Esophagus squamous epithelium (tissue), 5 donors: ENCODE measurements around the gene GRK7. TPM values are rescaled to one million over a fixed set of nuclear protein-coding genes. Genes with fewer than 3 reads are reported as not detected.
"Not testable (repeated sequence)": the region's sequence is repeated elsewhere in the genome, so short reads cannot be mapped to it uniquely, and the experiment has no call there.

Source experiments
- DNase-seq: peaks from one replicate; lab custom pipeline; 2025; lab: John Stamatoyannopoulos, UW
- H3K27ac ChIP-seq, 4 donors: fragments of 200-600 bp; sonication (generic); one replicate each; pipeline ENCODE4 v1.5.1; 2016 to 2019; ENCODE audit warnings: mild to moderate bottlenecking in 1 of 4
- H3K27me3 ChIP-seq, 4 donors: fragments of 200-600 bp; sonication (generic); 1 replicate in 3 of 4; 2 replicates in 1 of 4; pipeline versions ENCODE4 v1.5.1 to v1.6.0; 2017 to 2021; ENCODE audit warnings: antibody characterized with exemption in 1 of 4
- H3K36me3 ChIP-seq, 3 donors: fragments of 200-600 bp; sonication (generic); one replicate each; pipeline ENCODE4 v1.5.1; 2016 to 2019
- H3K4me1 ChIP-seq, 3 donors: fragments of 200-600 bp; sonication (generic); one replicate each; pipeline ENCODE4 v1.5.1; 2017 to 2019
- H3K4me3 ChIP-seq, 4 donors: fragments of 200-600 bp; sonication (generic); 1 replicate in 3 of 4; 2 replicates in 1 of 4; pipeline ENCODE4 v1.5.1; 2016 to 2019; ENCODE audit warnings: mild to moderate bottlenecking in 2 of 4, moderate library complexity in 1 of 4
- H3K9me3 ChIP-seq, 3 donors: fragments of 200-600 bp; sonication (generic); one replicate each; pipeline ENCODE4 v1.5.1; 2016 to 2019
- POLR2A ChIP-seq, 4 donors: fragments of 450-650 bp; IDR thresholded peaks; one replicate each; pipeline ENCODE4 v1.6.1; 2017; ENCODE audit warnings: antibody characterized with exemption in 4 of 4, mild to moderate bottlenecking in 4 of 4, moderate library complexity in 3 of 4
- WGBS, 2 donors: methylation state at CpG; one replicate each; pipeline ENCODE4 v1.1.5; 2018; 5-methylcytosine and 5-hydroxymethylcytosine counted together
- intact Hi-C: fragments of 100-400 bp; cut with DNase I; formaldehyde crosslinking; loops from one replicate; pipeline ENCODE4 v1.15.0; 2022
- total RNA-seq, 4 donors: library from RNA; depleted of rRNA; stranded (reverse); fragments of >200 nt; gene quantifications; one replicate each; pipeline ENCODE4 v1.1.0, GENCODE V29; 2016
- TF ChIP-seq, protein P1 (sequence below), 6 experiments: fragments of 450-650 bp in 4 of 6; fragments of 200-600 bp in 2 of 6; sonication (generic) in 2 of 6; IDR thresholded peaks; one replicate each; pipeline ENCODE4 v1.5.1; 2016 to 2019; ENCODE audit warnings: antibody characterized with exemption in 6 of 6, mild to moderate bottlenecking in 4 of 6, moderate library complexity in 4 of 6
- donor health status: DM: yes; HTN: yes; CAD: no.

Gene GRK7
- total RNA-seq, 4 donors from 2014 or later = 0.08 TPM; not detected in 3

DNA sequence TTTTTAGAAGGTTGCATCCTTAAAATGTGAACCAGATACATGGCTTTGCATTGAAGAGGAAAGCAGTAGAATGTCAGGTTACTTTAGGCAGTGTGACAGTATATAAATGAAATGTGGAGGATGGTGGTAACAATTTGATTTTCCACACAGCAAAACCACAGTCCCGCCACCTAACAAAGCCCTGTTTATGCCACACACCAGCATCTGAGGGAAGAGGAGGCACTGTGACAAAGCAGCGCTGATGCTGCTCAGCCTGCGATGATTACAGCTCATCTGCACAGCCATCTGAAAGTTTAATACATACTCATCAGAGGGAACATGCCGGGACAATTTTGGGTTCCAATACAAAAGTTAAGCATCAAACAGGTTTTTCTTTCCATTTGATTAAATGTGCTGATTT lies 16.2 kb upstream of the GRK7 start:
- Histone ChIP-seq H3K36me3 (peaks cover 0 to 91% (median 6%) of the 10 kb centered on the region in 3 donors), H3K4me3 (no peak overlapping the region), H3K9me3 (no peaks in the 10 kb centered on the region), H3K4me1 (peaks cover 0 to 22% (median 9%) of the 10 kb centered on the region in 3 donors), H3K27ac (no peak overlapping the region), H3K27me3 (no peaks in the 10 kb centered on the region)
- intact Hi-C loops = no loop called here
- 85 to 93% methylated on average over 4 of the region's 4 CpGs for WGBS, 2 donors
- DNase-seq = no peak
- TF ChIP-seq, protein P1, sequence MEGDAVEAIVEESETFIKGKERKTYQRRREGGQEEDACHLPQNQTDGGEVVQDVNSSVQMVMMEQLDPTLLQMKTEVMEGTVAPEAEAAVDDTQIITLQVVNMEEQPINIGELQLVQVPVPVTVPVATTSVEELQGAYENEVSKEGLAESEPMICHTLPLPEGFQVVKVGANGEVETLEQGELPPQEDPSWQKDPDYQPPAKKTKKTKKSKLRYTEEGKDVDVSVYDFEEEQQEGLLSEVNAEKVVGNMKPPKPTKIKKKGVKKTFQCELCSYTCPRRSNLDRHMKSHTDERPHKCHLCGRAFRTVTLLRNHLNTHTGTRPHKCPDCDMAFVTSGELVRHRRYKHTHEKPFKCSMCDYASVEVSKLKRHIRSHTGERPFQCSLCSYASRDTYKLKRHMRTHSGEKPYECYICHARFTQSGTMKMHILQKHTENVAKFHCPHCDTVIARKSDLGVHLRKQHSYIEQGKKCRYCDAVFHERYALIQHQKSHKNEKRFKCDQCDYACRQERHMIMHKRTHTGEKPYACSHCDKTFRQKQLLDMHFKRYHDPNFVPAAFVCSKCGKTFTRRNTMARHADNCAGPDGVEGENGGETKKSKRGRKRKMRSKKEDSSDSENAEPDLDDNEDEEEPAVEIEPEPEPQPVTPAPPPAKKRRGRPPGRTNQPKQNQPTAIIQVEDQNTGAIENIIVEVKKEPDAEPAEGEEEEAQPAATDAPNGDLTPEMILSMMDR (IDR thresholded peaks at IDR 0.05) = no peak
- TF ChIP-seq POLR2A (IDR thresholded peaks at IDR 0.05) = no peak

DNA sequence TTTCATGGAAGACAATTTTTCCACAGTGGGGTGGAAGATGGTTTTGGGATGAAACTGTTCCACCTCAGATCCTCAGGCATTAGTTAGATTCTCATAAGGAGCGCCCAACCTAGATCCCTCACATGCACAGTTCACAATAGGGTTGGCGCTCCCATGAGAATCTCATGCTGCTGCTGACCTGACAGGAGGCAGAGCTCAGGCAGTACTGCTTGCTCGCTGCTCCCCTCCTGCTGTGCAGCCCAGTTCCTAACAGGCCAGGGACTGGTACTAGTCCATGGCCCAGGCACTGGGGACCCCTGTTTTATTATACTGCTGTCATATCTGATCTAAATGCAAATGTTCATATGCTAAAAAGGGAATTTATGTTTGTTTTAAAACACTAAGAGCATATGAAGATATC lies 9.8 kb upstream of the GRK7 start:
- no peak for TF ChIP-seq POLR2A (IDR thresholded peaks at IDR 0.05)
- TF ChIP-seq, protein P1 (IDR thresholded peaks at IDR 0.05) = no peak
- peaks cover 0 to 46% (median 0%) of the 10 kb centered on the region in 3 donors for H3K36me3 ChIP-seq
- intact Hi-C loops = no loop called here
- no peak for DNase-seq
- no peak overlapping the region for H3K27ac ChIP-seq
- 97 to 100% methylated on average over 2 to 3 of the region's 3 CpGs for WGBS, 2 donors
- H3K27me3 ChIP-seq = no peaks in the 10 kb centered on the region
- no peaks in the 10 kb centered on the region for H3K9me3 ChIP-seq
- H3K4me3 ChIP-seq = no peak overlapping the region
- no peaks in the 10 kb centered on the region for H3K4me1 ChIP-seq

DNA sequence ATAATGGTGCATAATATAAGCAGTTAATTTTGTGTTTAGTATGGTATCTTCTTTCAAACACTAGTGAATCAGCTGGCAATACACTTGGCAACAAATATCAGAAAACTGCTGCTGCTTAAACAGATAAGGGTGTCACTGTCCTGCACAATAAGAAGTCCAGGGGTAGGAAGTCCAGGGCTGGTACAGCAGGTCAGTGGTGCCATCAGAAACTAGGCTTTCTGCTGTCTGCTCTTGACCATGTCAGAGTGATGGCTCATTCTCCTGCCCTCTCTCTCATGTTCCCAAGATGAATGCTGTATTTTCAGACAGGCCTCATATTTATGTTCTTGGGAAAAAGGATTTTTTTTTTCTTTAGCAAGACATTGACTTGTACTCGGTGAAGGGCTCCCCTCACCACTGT lies 9.2 kb upstream of the GRK7 start:
- TF ChIP-seq, protein P1 (IDR thresholded peaks at IDR 0.05) = no peak
- no peak for TF ChIP-seq POLR2A (IDR thresholded peaks at IDR 0.05)
- no peak for DNase-seq
- intact Hi-C loops = no loop called here
- peaks cover 0 to 40% (median 0%) of the 10 kb centered on the region in 3 donors for H3K36me3 ChIP-seq
- whole genome bisulfite sequencing, 2 donors = 77 to 80% methylated on average over 1 of the region's 1 CpG
- no peaks in the 10 kb centered on the region for H3K4me1 ChIP-seq
- H3K4me3 ChIP-seq = no peak overlapping the region
- no peaks in the 10 kb centered on the region for H3K27me3 ChIP-seq
- no peaks in the 10 kb centered on the region for H3K9me3 ChIP-seq
- no peak overlapping the region for H3K27ac ChIP-seq

DNA sequence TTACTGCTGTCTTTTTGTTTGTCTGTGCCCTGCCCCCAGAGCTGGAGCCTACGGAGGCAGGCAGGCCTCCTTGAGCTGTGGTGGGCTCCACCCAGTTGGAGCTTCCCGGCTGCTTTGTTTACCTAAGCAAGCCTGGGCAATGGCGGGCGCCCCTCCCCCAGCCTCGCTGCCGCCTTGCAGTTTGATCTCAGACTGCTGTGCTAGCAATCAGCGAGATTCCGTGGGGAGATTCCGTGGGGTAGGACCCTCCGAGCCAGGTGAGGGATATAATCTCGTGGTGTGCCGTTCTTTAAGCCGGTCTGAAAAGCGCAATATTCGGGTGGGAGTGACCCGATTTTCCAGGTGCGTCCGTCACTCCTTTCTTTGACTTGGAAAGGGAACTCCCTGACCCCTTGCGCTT lies 656 bp upstream of the GRK7 start:
- H3K27ac ChIP-seq, H3K4me1 ChIP-seq, H3K36me3 ChIP-seq, H3K4me3 ChIP-seq, H3K27me3 ChIP-seq, H3K9me3 ChIP-seq, DNase-seq, intact Hi-C loops: not testable (repeated sequence)
- WGBS, 2 donors = 72 to 85% methylated on average over 4 to 10 of the region's 19 CpGs

DNA sequence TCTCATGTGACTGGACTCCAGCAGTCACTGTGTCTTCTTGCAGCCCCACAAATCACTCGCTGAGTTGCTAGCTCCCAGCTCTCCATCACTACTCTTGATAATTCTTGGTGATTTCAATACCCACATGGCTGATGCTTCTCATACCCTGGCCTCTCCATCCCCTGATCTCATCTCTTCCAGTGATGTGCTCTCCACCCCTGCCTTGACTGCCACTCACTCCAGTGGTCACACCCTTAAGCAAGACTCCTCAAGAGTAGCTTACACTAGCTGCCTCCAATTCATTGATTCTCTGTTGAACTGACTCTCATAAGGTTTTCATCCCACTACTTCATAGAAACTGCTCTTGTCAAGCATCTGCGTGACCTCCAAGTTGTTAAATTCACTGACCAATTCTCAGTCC lies 837 bp downstream of the GRK7 start:
- TF ChIP-seq, protein P1 (IDR thresholded peaks at IDR 0.05) = no peak
- no peak for TF ChIP-seq POLR2A (IDR thresholded peaks at IDR 0.05)
- Histone ChIP-seq H3K4me3 (no peak overlapping the region), H3K27ac (no peak overlapping the region), H3K27me3 (no peaks in the 10 kb centered on the region), H3K36me3 (no peaks in the 10 kb centered on the region), H3K9me3 (no peaks in the 10 kb centered on the region), H3K4me1 (no peaks in the 10 kb centered on the region)
- DNase-seq = no peak
- intact Hi-C loops = no loop called here
- WGBS, 2 donors = 95 to 100% methylated on average over 2 of the region's 2 CpGs

DNA sequence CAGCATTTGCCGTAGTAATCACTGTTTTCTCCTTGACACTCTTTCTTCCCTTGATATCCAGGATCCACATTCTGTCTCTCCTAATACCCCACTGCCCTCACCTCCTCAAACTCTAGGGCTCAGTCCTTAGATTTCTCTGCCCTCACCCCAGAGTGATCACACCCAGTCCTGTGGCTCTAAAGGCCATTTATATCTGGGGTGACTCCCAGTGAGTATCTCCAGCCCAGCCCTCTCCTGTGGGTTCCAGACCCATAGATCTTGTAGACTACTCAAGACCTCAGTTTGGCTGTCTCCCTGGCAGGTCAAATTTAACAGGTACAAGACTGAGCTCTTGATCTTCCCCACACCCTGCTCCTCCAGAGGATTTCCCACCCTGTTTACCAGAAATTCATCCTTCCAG lies 1.3 kb downstream of the GRK7 start:
- 95 to 97% methylated on average over 1 of the region's 1 CpG for WGBS, 2 donors

More for the DNA sequence above, 1.3 kb downstream of the GRK7 start:
- no peaks in the 10 kb centered on the region for H3K9me3 ChIP-seq
- no peak overlapping the region for H3K27ac ChIP-seq
- no peaks in the 10 kb centered on the region for H3K36me3 ChIP-seq
- no peak overlapping the region for H3K4me3 ChIP-seq
- no peaks in the 10 kb centered on the region for H3K27me3 ChIP-seq
- intact Hi-C loops = no loop called here
- TF ChIP-seq POLR2A (IDR thresholded peaks at IDR 0.05) = no peak
- TF ChIP-seq, protein P1 (IDR thresholded peaks at IDR 0.05) = no peak
- H3K4me1 ChIP-seq = no peaks in the 10 kb centered on the region
- no peak for DNase-seq
